PC-9 (cell line): ENCODE measurements around the gene LRP1B.

ENCODE experiments used
- EZH2 ChIP-seq: fragments of 200-600 bp; sonication (generic); IDR thresholded peaks from 2 replicates; pipeline ENCODE4 v1.8.0; 2017; ENCODE audit warnings: antibody characterized with exemption, low read depth
- TF ChIP-seq, protein P1 (sequence below): fragments of 200-600 bp; sonication (generic); conservative IDR thresholded peaks from 2 replicates; pipeline ENCODE4 v1.6.1; 2017; ENCODE audit warnings: mixed run types, antibody characterized with exemption, mild to moderate bottlenecking, moderate library complexity

- TF ChIP-seq, protein P1, sequence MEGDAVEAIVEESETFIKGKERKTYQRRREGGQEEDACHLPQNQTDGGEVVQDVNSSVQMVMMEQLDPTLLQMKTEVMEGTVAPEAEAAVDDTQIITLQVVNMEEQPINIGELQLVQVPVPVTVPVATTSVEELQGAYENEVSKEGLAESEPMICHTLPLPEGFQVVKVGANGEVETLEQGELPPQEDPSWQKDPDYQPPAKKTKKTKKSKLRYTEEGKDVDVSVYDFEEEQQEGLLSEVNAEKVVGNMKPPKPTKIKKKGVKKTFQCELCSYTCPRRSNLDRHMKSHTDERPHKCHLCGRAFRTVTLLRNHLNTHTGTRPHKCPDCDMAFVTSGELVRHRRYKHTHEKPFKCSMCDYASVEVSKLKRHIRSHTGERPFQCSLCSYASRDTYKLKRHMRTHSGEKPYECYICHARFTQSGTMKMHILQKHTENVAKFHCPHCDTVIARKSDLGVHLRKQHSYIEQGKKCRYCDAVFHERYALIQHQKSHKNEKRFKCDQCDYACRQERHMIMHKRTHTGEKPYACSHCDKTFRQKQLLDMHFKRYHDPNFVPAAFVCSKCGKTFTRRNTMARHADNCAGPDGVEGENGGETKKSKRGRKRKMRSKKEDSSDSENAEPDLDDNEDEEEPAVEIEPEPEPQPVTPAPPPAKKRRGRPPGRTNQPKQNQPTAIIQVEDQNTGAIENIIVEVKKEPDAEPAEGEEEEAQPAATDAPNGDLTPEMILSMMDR = no peak
- no peak for TF ChIP-seq EZH2
Observed at GRCh38 chr2:140916410-140916809, 1214.4 kb downstream of the LRP1B start.
